UCSD-AML1 (cell line): Measurements from ENCODE around the gene PYGB.

Experiments
- DNase-seq: peaks from one replicate; lab custom pipeline; 2025; ENCODE audit not compliant: unreplicated experiment; lab: John Stamatoyannopoulos, UW

The PYGB gene

GRCh38 chr20:25280574-25281535 lies 33.0 kb downstream of the PYGB start:
- DNase-seq = no peak

- no peak for DNase-seq
Observed at GRCh38 chr20:25281541-25281991, 33.7 kb downstream of the PYGB start.

- no peak for DNase-seq
Observed at GRCh38 chr20:25282034-25282781, 34.3 kb downstream of the PYGB start.

- no peak for DNase-seq
Observed at GRCh38 chr20:25282796-25283195, 34.9 kb downstream of the PYGB start.

- no peak for DNase-seq
Observed at GRCh38 chr20:25283221-25283951, 35.5 kb downstream of the PYGB start.

GRCh38 chr20:25284131-25284601 lies 36.3 kb downstream of the PYGB start:
- no peak for DNase-seq

- DNase-seq = no peak
Observed at GRCh38 chr20:25285091-25285647, 37.3 kb downstream of the PYGB start.

- no peak for DNase-seq
Observed at GRCh38 chr20:25285856-25286798, 38.2 kb downstream of the PYGB start.

- DNase-seq = no peak
Observed at GRCh38 chr20:25286917-25287316, 39.0 kb downstream of the PYGB start.

GRCh38 chr20:25287631-25288290 lies 39.9 kb downstream of the PYGB start:
- no peak for DNase-seq

GRCh38 chr20:25288291-25289181 lies 40.7 kb downstream of the PYGB start:
- no peak for DNase-seq

GRCh38 chr20:25289886-25290597 lies 42.2 kb downstream of the PYGB start:
- DNase-seq = no peak

- no peak for DNase-seq
Observed at GRCh38 chr20:25290646-25291431, 43.0 kb downstream of the PYGB start.

- no peak for DNase-seq
Observed at GRCh38 chr20:25291432-25292133, 43.7 kb downstream of the PYGB start.

- DNase-seq = no peak
Observed at GRCh38 chr20:25292176-25292891, 44.4 kb downstream of the PYGB start.

GRCh38 chr20:25293507-25293906 lies 45.6 kb downstream of the PYGB start:
- DNase-seq = no peak
